Pancreas (tissue), 10 donors: ENCODE data around the gene IFIT1. TPM values are rescaled to one million over a fixed set of nuclear protein-coding genes. Genes with fewer than 3 reads are reported as not detected.

Source experiments
- ATAC-seq, 4 donors: fragments of 200-7000 bp; cut with Tn5 transposase; one replicate each; pipeline versions ENCODE4 v1.8.0 to v1.9.1; 2020; ENCODE audit warnings: mild to moderate bottlenecking in 4 of 4, moderate library complexity in 4 of 4
- DNase-seq, 6 donors: peaks; one replicate each; pipeline ENCODE4 v3.0.0-alpha.2; 2020
- FAIRE-seq: peaks from 2 replicates; lab custom pipeline; 2012; peaks lifted over from hg19 to GRCh38; lab: Jason Lieb, UNC
- H3K27ac ChIP-seq, 4 donors: fragments of 200-600 bp; sonication (generic); 1 replicate in 3 of 4; 2 replicates in 1 of 4; pipeline versions ENCODE4 v1.5.0 to v1.8.0; 2020
- H3K27me3 ChIP-seq, 4 donors: fragments of 200-600 bp; one replicate each; pipeline ENCODE4 v1.8.0; 2021
- H3K36me3 ChIP-seq, 3 donors: fragments of 200-600 bp; sonication (generic) in 1 of 3; one replicate each; pipeline versions ENCODE4 v1.5.0 to v1.8.0; 2020 to 2021
- H3K4me1 ChIP-seq, 3 donors: fragments of 200-600 bp; one replicate each; pipeline ENCODE4 v1.8.0; 2021
- H3K4me3 ChIP-seq, 4 donors: fragments of 200-600 bp; sonication (generic) in 2 of 4; one replicate each; pipeline versions ENCODE4 v1.5.0 to v1.8.0; 2020 to 2021
- H3K9me3 ChIP-seq, 4 donors: fragments of 200-600 bp; one replicate each; pipeline ENCODE4 v1.8.0; 2021
- WGBS, 2 donors: extraction: QIAGEN DNeasy Blood & Tissue Kit; methylation state at CpG; one replicate each; pipeline ENCODE4 v1.1.7; 2013; 5-methylcytosine and 5-hydroxymethylcytosine counted together
- intact Hi-C, 3 donors: fragments of 100-400 bp; cut with DNase I; formaldehyde crosslinking; loops; one replicate each; pipeline versions ENCODE4 v1.11.1 to v1.14.2; 2022
- polyA plus RNA-seq, 2 donors: library from polyadenylated mRNA; stranded (reverse); fragments of 200-250 nt; gene quantifications; one replicate each; pipeline ENCODE4 v1.2.3, GENCODE V29; 2013
- total RNA-seq, 6 donors: library from RNA; stranded (reverse); fragmentation: NEBNext Ultra II Directional in 4 of 6; extraction: Animal tissue kit (Norgen Biotek cat#: 25700) in 4 of 6; gene quantifications; one replicate each; pipeline versions ENCODE4 v1.2.1 to v1.2.4, GENCODE V29; 2021 to 2023
- TF ChIP-seq, protein P1 (sequence below), 4 donors: fragments of 200-600 bp; sonication (generic) in 3 of 4; IDR thresholded peaks; one replicate each; pipeline versions ENCODE4 v1.5.0 to v1.8.0; 2021; ENCODE audit warnings: antibody characterized with exemption in 4 of 4
- donor health status: healthy with polysubstance abuse.
- donor health status: DM: no; HTN: no; CAD: no; lungs with moderate emphysema.
- donor health status: DM: no; HTN: no; CAD: no.
- donor health status: control.
- donor health status: control.
- donor health status: Bipolar disorder and iron deficiency.
- donor health status: DM: yes; HTN: yes; CAD: no.
- donor health status: DM: no; HTN: no; CAD: no.
- donor health status: DM: no; HTN: no; CAD: no.
- donor health status: DM: yes; HTN: yes; CAD: no.

Gene IFIT1
- total and polyA plus RNA-seq, 8 donors: 2.4 to 11.4 (median 4.0) TPM

GRCh38 chr10:89416465-89416864, 24.0 kb downstream of the IFIT1 start:
- Histone ChIP-seq H3K27me3 (no peaks in the 10 kb centered on the region), H3K36me3 (peaks cover 0 to 17% (median 0%) of the 10 kb centered on the region in 3 donors), H3K4me3 (no peak overlapping the region), H3K27ac (no peak overlapping the region), H3K9me3 (no peaks in the 10 kb centered on the region), H3K4me1 (peaks cover 0 to 16% (median 10%) of the 10 kb centered on the region in 3 donors)
- TF ChIP-seq, protein P1, sequence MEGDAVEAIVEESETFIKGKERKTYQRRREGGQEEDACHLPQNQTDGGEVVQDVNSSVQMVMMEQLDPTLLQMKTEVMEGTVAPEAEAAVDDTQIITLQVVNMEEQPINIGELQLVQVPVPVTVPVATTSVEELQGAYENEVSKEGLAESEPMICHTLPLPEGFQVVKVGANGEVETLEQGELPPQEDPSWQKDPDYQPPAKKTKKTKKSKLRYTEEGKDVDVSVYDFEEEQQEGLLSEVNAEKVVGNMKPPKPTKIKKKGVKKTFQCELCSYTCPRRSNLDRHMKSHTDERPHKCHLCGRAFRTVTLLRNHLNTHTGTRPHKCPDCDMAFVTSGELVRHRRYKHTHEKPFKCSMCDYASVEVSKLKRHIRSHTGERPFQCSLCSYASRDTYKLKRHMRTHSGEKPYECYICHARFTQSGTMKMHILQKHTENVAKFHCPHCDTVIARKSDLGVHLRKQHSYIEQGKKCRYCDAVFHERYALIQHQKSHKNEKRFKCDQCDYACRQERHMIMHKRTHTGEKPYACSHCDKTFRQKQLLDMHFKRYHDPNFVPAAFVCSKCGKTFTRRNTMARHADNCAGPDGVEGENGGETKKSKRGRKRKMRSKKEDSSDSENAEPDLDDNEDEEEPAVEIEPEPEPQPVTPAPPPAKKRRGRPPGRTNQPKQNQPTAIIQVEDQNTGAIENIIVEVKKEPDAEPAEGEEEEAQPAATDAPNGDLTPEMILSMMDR (IDR thresholded peaks at IDR 0.05): no peak
- intact Hi-C loops: no loop called here
- no peak for ATAC-seq
- 71 to 86% methylated on average over 1 of the region's 1 CpG for WGBS, 2 donors
- no peak for DNase-seq
- FAIRE-seq: no peak

DNA sequence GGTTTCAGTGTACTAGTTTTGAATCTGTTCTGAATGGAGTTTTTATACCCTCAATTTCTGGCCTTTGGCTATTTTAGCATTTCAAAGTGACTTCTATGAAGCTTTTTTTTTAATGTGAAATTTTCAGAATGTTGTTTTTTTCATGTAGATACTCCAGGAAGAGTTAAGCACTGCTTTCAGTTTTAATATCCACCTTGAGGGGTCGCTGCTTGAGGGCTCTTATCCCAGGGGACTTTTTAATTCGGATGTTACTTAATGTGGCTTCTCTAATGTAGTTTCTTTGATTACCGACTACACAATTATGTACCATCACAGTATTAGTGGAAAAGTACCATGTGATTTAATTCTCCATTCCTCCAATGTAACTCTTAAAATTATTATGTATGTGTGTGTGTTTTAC, 27.1 kb downstream of the IFIT1 start:
- ATAC-seq (no peak), FAIRE-seq (no peak)

GRCh38 chr10:89421018-89421476, 28.6 kb downstream of the IFIT1 start:
- H3K4me1 ChIP-seq: peaks cover 0 to 13% (median 10%) of the 10 kb centered on the region in 3 donors
- intact Hi-C loops: loop anchor here in 1 of 3 donors (10.0 kb wide), 1 partner anchor 144 kb away; no protein-coding TSS in a partner anchor
- no peak for FAIRE-seq
- no peak overlapping the region for H3K27ac ChIP-seq
- no peaks in the 10 kb centered on the region for H3K27me3 ChIP-seq
- no peak overlapping the region for H3K4me3 ChIP-seq
- TF ChIP-seq, protein P1 (IDR thresholded peaks at IDR 0.05): no peak
- DNase-seq: no peak
- no peaks in the 10 kb centered on the region for H3K9me3 ChIP-seq
- peak in 3 of 4 donors; percentile 17 to 36 (median 17) for ATAC-seq
- 75 to 83% methylated on average over 2 of the region's 2 CpGs for WGBS, 2 donors
- H3K36me3 ChIP-seq: peaks cover 0 to 17% (median 0%) of the 10 kb centered on the region in 3 donors

More for the DNA sequence above, 27.1 kb downstream of the IFIT1 start:
- intact Hi-C loops: no loop called here
- no peaks in the 10 kb centered on the region for H3K27me3 ChIP-seq
- no peak overlapping the region for H3K4me3 ChIP-seq
- H3K9me3 ChIP-seq: no peaks in the 10 kb centered on the region
- no peak overlapping the region for H3K27ac ChIP-seq
- peaks cover 0 to 16% (median 10%) of the 10 kb centered on the region in 3 donors for H3K4me1 ChIP-seq
- DNase-seq: no peak
- TF ChIP-seq, protein P1 (IDR thresholded peaks at IDR 0.05): no peak
- H3K36me3 ChIP-seq: peaks cover 0 to 17% (median 0%) of the 10 kb centered on the region in 3 donors
- 62 to 66% methylated on average over 3 of the region's 3 CpGs for WGBS, 2 donors

DNA sequence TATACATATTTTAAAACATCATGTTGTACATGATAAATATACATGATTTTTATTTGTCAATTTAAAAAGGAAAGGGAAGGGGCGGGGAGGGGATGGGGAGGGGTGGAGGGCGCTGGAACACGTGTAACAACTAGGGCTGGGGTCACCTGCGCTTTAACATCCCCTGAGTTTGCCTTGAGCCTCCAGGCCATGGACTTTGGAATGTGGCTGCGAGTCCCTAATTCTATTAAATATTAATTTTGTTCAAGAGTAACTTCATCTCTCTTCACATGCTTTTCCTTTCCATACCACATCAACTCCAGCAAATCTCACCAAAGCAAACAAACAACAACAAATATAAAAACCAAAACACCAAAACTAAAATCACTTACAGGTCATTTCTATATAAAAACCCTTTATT, 32.6 kb downstream of the IFIT1 start:
- Histone ChIP-seq H3K4me1 (peaks cover 0 to 3% (median 0%) of the 10 kb centered on the region in 3 donors), H3K27me3 (no peaks in the 10 kb centered on the region), H3K36me3 (no peaks in the 10 kb centered on the region), H3K27ac (no peak overlapping the region), H3K4me3 (no peak overlapping the region), H3K9me3 (no peaks in the 10 kb centered on the region)
- ATAC-seq (peak in 3 of 4 donors; percentile 20 to 43 (median 26)), FAIRE-seq (no peak), DNase-seq (no peak)
- intact Hi-C loops: loop anchor here (5.0 to 10.0 kb wide), 4 partner anchors 127 to 142 kb away; no protein-coding TSS in a partner anchor
- TF ChIP-seq, protein P1 (IDR thresholded peaks at IDR 0.05): no peak
- 41 to 42% methylated on average over 5 of the region's 5 CpGs for WGBS, 2 donors
